Neutrophil (primary cell): Measurements from ENCODE around the gene KCTD5.

ENCODE experiments used
- H3K27ac ChIP-seq: fragments of 200-600 bp; sonication (generic); 2 replicates; pipeline ENCODE4 v1.5.1; 2016; ENCODE audit warnings: mild to moderate bottlenecking, moderate library complexity
- H3K27me3 ChIP-seq: fragments of 200-600 bp; sonication (generic); 2 replicates; pipeline ENCODE4 v1.6.0; 2016; ENCODE audit warnings: mild to moderate bottlenecking
- H3K36me3 ChIP-seq: fragments of 200-600 bp; sonication (generic); 2 replicates; pipeline ENCODE4 v1.5.1; 2017
- H3K4me1 ChIP-seq, 2 experiments: fragments of 200-600 bp in 1 of 2; sonication (generic) in 1 of 2; 1 replicate in 1 of 2; 2 replicates in 1 of 2; pipeline versions ENCODE4 v1.5.1 to v1.6.1; 2013 to 2016; ENCODE audit warnings: low read depth in 1 of 2, low read length in 1 of 2, mild to moderate bottlenecking in 1 of 2, moderate library complexity in 1 of 2; ENCODE audit not compliant: control insufficient read depth in 1 of 2, insufficient read depth in 1 of 2
- H3K4me3 ChIP-seq, 2 experiments: fragments of 200-600 bp in 1 of 2; sonication (generic) in 1 of 2; 1 replicate in 1 of 2; 2 replicates in 1 of 2; pipeline ENCODE4 v1.5.1; 2013 to 2016; ENCODE audit warnings: low read depth in 1 of 2, low read length in 1 of 2, mild to moderate bottlenecking in 1 of 2, moderate library complexity in 1 of 2
- H3K9me3 ChIP-seq: fragments of 200-600 bp; sonication (generic); 2 replicates; pipeline ENCODE4 v1.5.1; 2016
- CTCF ChIP-seq: fragments of 200-600 bp; sonication (generic); IDR thresholded peaks from 2 replicates; pipeline ENCODE4 v1.5.1; 2016; ENCODE audit warnings: antibody characterized with exemption

KCTD5 gene

GRCh38 chr16:2708290-2708639, 25.9 kb downstream of the KCTD5 start:
- TF ChIP-seq CTCF = no peak
- Histone ChIP-seq H3K36me3 (peaks cover 72% of the 10 kb centered on the region), H3K27ac (no peak overlapping the region), H3K4me1 (no peaks in the 10 kb centered on the region), H3K9me3 (no peaks in the 10 kb centered on the region), H3K4me3 (no peak overlapping the region), H3K27me3 (peaks cover under 1% of the 10 kb centered on the region)

- Histone ChIP-seq H3K4me3 (no peak overlapping the region), H3K4me1 (no peaks in the 10 kb centered on the region), H3K27ac (no peak overlapping the region), H3K9me3 (no peaks in the 10 kb centered on the region), H3K27me3 (peaks cover 8% of the 10 kb centered on the region), H3K36me3 (peaks cover 64% of the 10 kb centered on the region)
- no peak for TF ChIP-seq CTCF
Observed at GRCh38 chr16:2708955-2709587, 26.7 kb downstream of the KCTD5 start.

- H3K36me3 ChIP-seq = peaks cover 59% of the 10 kb centered on the region
Observed at GRCh38 chr16:2709588-2709984, 27.3 kb downstream of the KCTD5 start.

GRCh38 chr16:2710021-2710710, 27.8 kb downstream of the KCTD5 start:
- Histone ChIP-seq H3K4me1 (no peaks in the 10 kb centered on the region), H3K27ac (no peak overlapping the region), H3K36me3 (peaks cover 53% of the 10 kb centered on the region), H3K4me3 (no peak overlapping the region), H3K9me3 (no peaks in the 10 kb centered on the region), H3K27me3 (peaks cover 19% of the 10 kb centered on the region)
- TF ChIP-seq CTCF = no peak

More at GRCh38 chr16:2709588-2709984, 27.3 kb downstream of the KCTD5 start:
- no peaks in the 10 kb centered on the region for H3K9me3 ChIP-seq
- H3K27me3 ChIP-seq = peaks cover 13% of the 10 kb centered on the region
- no peaks in the 10 kb centered on the region for H3K4me1 ChIP-seq
- no peak for TF ChIP-seq CTCF
- no peak overlapping the region for H3K27ac ChIP-seq
- no peak overlapping the region for H3K4me3 ChIP-seq

GRCh38 chr16:2710711-2711231, 28.4 kb downstream of the KCTD5 start:
- Histone ChIP-seq H3K27ac (no peak overlapping the region), H3K4me1 (peaks cover 0 to 6% of the 10 kb centered on the region in 2 experiments), H3K36me3 (peaks cover 47% of the 10 kb centered on the region), H3K9me3 (no peaks in the 10 kb centered on the region), H3K27me3 (peaks cover 25% of the 10 kb centered on the region), H3K4me3 (no peak overlapping the region)
- no peak for TF ChIP-seq CTCF
